D721Med (cell line): Measurements from ENCODE around the gene RARS2.

Experiments
- DNase-seq: peaks from one replicate; pipeline ENCODE4 v3.0.0; 2011; ENCODE audit warnings: low spot score; ENCODE audit not compliant: insufficient read length
- FAIRE-seq: peaks from 2 replicates; lab custom pipeline; 2011; peaks lifted over from hg19 to GRCh38; lab: Jason Lieb, UNC
- CTCF ChIP-seq: IDR thresholded peaks from 2 replicates; pipeline ENCODE4 v1.5.1; 2012; ENCODE audit warnings: mild to moderate bottlenecking, control low read depth; ENCODE audit not compliant: insufficient read depth; ENCODE audit errors: missing control alignments

Gene RARS2

DNA sequence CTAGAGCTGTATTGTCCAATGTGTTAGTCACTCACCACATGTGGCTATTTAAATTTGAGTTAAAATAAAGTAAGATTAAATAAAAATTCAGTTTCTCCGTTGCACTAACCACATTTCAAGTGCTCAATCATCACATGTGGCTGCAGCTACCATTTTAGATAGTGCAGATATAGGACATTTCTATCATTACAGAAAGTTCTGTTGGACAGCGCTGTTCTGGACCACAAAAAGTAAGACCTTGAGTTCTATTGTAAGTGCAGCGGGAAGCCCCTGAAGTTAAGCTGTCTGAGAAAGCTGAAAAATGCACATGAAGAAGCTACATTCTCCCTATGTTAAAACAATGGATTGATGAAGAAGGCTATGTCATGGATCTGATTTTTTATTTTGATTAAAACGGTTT is 1.2 kb upstream of the RARS2 start:
- DNase-seq = no peak
- no peak for TF ChIP-seq CTCF
- FAIRE-seq = no peak

DNA sequence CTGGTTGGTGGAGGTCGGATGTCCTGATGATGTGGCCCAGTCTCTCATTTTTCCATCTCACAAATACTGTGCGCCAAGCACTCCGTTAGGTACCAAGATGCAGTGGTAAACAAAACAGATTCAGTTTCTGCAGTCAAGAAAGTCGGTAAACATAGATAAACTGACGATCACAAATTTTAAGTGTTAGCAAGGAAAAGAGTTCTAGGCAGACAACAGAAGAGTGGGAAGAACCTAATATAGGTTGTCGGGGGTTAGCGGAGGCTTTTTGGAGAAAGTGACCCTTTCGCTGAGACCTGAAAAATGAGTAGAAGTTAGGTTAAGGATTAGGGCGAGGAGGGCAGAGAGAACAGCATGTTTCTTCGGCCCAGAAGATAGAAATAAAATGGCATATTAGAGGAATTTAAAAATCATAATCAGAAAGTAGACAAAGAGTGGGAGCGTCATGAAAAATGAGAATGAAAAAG is 662 bp upstream of the RARS2 start:
- DNase-seq = no peak
- no peak for TF ChIP-seq CTCF
- FAIRE-seq = no peak

DNA sequence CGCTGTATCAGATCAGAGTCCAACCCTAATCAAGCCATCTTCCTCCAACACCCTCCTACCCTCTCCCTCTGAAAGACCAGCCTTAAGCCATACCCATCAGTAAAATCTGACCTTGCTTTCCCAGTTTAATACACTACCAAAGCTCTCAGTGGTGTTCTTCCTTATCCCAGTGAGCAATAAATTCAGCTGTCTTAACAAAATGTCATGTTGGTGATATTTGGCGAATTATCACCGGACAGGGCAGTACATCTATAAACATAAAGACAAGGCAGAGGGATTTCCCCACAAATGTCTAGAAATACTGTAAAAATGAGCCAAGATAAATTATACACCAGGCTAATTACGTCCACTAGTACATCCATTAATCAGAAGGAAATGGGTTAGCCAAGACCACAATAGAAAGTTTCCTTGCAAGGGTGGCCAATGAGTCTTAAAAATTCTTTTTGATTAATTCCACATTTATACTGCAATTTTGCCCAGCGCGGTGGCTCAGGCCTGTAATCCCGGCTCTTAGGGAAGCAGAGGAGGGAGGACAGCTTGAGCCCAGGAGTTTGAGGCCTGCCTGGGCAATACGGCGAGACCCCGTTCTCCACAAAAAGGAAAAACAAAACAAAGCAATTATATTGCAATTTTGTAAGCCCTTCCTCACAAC is 905 bp downstream of the RARS2 start:
- FAIRE-seq (no peak), DNase-seq (no peak)
- TF ChIP-seq CTCF = no peak

- no peak for TF ChIP-seq CTCF
- FAIRE-seq = no peak
- no peak for DNase-seq
These were observed 3.3 kb downstream of the RARS2 start for GRCh38 chr6:87586371-87587077.

DNA sequence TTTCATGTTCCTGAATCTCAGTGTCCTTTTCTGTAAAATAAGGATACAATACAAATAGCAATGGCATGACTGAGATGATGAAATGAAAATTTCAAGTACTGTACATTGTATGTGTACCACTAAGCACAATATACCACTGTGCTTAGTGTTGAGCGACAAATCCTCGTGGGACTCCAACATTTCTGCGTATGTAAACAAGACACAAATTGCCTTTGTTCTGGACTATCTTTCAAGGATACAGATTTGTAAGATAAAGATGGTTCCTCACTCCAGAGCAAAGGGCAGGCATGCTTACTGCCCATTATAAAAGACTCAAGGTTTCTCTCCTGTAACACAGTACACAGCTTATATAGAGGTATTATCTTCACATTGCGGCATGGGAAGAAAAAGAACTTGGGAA is 6.0 kb downstream of the RARS2 start:
- DNase-seq (no peak), FAIRE-seq (no peak)

GRCh38 chr6:87575423-87575822 is 14.4 kb downstream of the RARS2 start:
- DNase-seq (no peak), FAIRE-seq (no peak)
- no peak for TF ChIP-seq CTCF

More for the DNA sequence above, 6.0 kb downstream of the RARS2 start:
- no peak for TF ChIP-seq CTCF

- DNase-seq (no peak), FAIRE-seq (no peak)
- TF ChIP-seq CTCF = no peak
These were observed 15.5 kb downstream of the RARS2 start for GRCh38 chr6:87574237-87574804.
